AG09309 (cell line): Measurements from ENCODE around the gene BCCIP.

Experiments
- DNase-seq: peaks from one replicate; pipeline ENCODE4 v3.0.0-alpha.2; 2010; ENCODE audit warnings: low read depth
- H3K4me3 ChIP-seq: 2 replicates; pipeline ENCODE4 v1.5.1; 2011; ENCODE audit warnings: mild to moderate bottlenecking, low read depth, low read length, moderate library complexity; ENCODE audit not compliant: control insufficient read depth
- TF ChIP-seq, protein P1 (sequence below): IDR thresholded peaks from 2 replicates; pipeline ENCODE4 v1.5.1; 2011; ENCODE audit warnings: mild to moderate bottlenecking, low read depth, low read length, inconsistent platforms; ENCODE audit not compliant: insufficient read depth, control insufficient read depth; ENCODE audit errors: missing control alignments

BCCIP gene

DNA sequence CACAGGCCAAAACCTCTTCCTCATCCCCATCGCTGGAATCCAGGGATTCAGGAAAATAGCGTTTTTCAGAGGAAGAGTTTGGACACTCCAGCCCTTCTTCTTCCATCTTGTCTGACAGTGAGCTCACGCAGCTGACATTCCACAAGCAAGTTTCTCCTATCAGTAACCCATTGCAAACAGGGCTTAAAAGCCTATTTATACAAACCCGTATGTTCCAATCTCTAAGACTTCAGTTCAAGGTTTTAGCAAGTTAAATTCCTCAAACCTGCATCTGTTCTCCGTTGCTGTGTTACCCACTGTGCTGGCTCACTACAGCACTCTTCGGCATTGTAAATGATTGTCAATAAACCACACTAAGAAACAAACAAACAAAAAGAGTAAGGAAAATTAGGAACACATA lies 57.4 kb downstream of the BCCIP start:
- no peak for DNase-seq
- TF ChIP-seq, protein P1, sequence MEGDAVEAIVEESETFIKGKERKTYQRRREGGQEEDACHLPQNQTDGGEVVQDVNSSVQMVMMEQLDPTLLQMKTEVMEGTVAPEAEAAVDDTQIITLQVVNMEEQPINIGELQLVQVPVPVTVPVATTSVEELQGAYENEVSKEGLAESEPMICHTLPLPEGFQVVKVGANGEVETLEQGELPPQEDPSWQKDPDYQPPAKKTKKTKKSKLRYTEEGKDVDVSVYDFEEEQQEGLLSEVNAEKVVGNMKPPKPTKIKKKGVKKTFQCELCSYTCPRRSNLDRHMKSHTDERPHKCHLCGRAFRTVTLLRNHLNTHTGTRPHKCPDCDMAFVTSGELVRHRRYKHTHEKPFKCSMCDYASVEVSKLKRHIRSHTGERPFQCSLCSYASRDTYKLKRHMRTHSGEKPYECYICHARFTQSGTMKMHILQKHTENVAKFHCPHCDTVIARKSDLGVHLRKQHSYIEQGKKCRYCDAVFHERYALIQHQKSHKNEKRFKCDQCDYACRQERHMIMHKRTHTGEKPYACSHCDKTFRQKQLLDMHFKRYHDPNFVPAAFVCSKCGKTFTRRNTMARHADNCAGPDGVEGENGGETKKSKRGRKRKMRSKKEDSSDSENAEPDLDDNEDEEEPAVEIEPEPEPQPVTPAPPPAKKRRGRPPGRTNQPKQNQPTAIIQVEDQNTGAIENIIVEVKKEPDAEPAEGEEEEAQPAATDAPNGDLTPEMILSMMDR = no peak
- no peak overlapping the region for H3K4me3 ChIP-seq

DNA sequence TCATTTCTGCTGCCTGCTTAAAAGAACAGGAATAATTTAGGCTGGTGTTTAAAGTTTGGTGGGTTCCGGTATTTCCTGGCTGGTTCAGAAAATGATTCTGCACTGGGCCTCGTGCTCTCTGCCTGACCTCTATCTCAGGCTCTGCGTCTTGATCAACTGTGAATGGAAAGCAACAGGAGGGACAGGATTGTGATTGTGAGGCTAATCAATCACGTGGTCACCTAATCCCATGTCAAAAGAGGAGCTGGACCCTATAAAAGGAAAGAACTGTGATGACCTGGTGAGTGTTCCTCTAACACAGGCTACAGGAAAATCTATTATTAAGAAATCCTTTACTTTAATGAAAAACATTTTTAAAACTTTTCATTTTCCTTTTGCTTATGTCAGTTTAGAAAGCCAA lies 57.8 kb downstream of the BCCIP start, which contains the start of gene DHX32:
Gene DHX32, minus strand, starts transcription at position 101 of the 400 bp plus-strand sequence. CDS start 468 bp downstream, outside the sequence.
- no peak for DNase-seq
- TF ChIP-seq, protein P1 = no peak
- H3K4me3 ChIP-seq = no peak within 1 kb of the TSS

DNA sequence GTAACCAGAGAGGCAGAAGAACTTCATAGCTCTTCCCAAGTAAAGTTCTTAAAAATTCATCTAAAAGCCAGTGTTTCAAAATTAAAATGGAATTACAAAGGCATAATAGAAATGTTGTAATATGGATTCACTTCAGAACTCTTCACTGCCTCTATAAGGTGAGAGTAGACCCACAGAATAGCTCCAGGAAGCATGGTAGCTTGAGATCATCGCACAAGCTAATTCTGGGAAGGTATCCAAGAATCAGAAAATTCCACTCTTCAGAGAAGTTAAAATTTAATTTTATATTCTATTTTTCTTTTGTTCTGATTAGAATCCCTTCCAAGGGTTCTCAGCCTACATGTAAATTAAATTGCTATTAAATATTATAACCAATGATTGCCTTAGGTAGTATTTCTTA lies 59.2 kb downstream of the BCCIP start:
- TF ChIP-seq, protein P1 = no peak
- DNase-seq = no peak
- H3K4me3 ChIP-seq = no peak overlapping the region

DNA sequence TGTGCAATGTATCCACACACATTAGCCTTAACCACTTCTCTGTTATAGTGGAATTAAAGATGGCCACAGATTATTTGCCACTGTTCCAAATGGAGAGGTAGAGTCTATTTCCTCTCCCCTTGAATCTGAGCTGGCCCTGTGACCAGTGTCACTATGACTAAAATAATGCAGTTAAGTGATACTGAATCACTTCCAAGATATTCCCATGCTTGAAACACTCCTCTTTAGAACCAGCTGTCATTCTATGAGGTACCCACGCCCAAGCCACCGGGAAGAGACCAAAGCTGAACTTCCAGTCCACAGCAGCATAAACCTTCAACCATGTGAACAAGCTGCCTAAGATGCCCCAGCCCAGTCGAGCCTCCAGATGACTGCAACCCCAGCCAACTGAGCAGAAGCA lies 59.9 kb downstream of the BCCIP start:
- no peak overlapping the region for H3K4me3 ChIP-seq
- DNase-seq = no peak
- TF ChIP-seq, protein P1 = no peak
